ENCODE results near the gene FMN1. TPM values are rescaled to one million over a fixed set of nuclear protein-coding genes. Genes with fewer than 3 reads are reported as not detected.

The FMN1 gene
- total and polyA plus RNA-seq, 2 experiments from 2014 or later = 0.93 to 2.2 TPM

DNA sequence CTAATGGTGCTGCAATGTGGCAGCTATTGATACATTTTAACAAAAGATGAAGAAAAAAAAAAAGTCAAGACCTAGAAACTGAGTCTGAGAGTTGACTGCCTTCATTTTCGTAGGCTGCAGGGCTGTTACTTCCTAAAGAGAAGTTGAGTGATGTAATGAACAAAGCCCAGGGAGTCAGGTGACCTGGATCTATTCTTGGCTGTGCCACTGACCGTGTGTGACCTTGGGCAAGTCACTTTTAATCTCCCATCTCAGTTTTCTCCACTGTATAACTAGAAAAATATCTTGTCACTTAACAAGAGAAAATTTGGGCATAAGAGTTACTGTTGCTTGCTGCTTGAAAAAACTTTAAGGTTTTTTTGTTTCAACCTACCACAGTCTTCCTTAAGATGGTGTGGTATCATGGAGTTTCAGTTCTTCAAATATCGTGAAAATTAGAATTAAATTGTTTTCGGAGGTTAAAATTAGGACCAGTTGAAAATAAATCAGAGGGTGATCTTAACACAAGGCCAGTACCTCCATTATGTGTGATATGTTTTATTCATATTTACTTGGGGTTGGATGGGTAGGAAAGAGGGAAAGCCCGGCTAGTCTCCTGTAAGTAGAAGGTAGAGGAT lies 5.8 kb downstream of the FMN1 start:
- Histone ChIP-seq H3K27ac (no peak overlapping the region), H3K4me1 (ENCODE audit: insufficient read depth) (no peaks in the 10 kb centered on the region), H3K9me2 (ENCODE audit: insufficient read depth) (no peaks in the 10 kb centered on the region), H3K4me3 (no peak overlapping the region), H3K9me3 (ENCODE audit: low read depth) (no peaks in the 10 kb centered on the region), H3F3A (ENCODE audit: insufficient read depth) (no peaks in the 10 kb centered on the region), H3K36me3 (ENCODE audit: low read depth) (no peaks in the 10 kb centered on the region), H3K4me2 (ENCODE audit: unreplicated experiment) (no peak overlapping the region), H2AFZ (no peak overlapping the region), H3K79me2 (ENCODE audit: insufficient read depth) (no peaks in the 10 kb centered on the region), H4K20me1 (ENCODE audit: insufficient read depth) (no peaks in the 10 kb centered on the region), H3K27me3 (replicated peaks; ENCODE audit: insufficient read depth) (peaks cover 42% of the 10 kb centered on the region), H3K9ac (no peak overlapping the region)
- in situ Hi-C loops (cut with MboI) = no loop called here
- no peak for TF ChIP-seq EZH2 (IDR thresholded peaks at IDR 0.05; ENCODE audit: insufficient read depth, poor library complexity, severe bottlenecking)
- no peak for TF ChIP-seq EZH2phosphoT487 (IDR thresholded peaks at IDR 0.05; ENCODE audit: insufficient read depth, low read depth)
- DNase-seq = no peak
- 36 to 40% methylated on average over 5 of the region's 5 CpGs for WGBS, 2 experiments (ENCODE audit: low coverage in 1 of 2, low lambda C conversion rate in 2 of 2, missing lambda C conversion rate in 2 of 2)

DNA sequence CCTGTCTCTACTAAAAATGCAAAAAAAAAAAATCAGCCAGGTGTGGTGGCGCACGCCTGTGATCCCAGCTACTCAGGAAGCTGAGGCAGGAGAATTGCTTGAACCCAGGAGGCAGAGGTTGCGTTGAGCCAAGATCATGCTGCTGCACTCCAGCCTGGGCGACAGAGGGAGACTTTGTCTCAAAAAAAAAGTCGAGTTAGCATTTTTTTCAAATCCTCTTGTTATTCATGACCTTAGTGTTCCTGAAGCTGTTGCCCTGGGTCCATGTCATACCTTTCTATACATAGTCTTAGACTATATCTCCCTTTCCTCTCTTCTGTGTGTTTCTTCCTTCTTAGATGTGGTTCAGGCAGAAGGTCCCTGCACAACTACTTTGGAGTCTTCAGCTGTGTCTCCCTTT lies 6.4 kb downstream of the FMN1 start:
- H3K79me2 ChIP-seq (ENCODE audit: insufficient read depth) = no peaks in the 10 kb centered on the region
- in situ Hi-C loops (cut with MboI) = no loop called here

DNA sequence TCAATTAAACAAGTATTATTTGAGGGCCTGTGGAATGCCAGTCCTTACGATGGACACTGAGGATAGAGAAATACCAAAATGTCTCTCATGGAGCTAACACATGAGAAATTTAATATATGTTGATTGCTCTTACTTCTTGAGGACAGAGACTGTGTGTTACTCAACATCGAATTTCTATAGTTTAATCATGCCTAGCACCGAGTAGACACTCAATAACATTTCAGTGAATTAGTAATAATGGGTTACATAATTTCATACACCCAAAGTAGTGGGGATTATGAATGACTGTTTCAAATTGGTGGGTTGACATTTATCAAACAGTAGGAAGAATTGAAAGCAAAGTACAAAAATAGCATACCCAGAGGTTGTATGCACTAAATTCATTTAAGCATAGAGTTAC lies 11.2 kb downstream of the FMN1 start:
- H3K9ac ChIP-seq = no peak overlapping the region
- H4K20me1 ChIP-seq (ENCODE audit: insufficient read depth) = no peaks in the 10 kb centered on the region
- no peaks in the 10 kb centered on the region for H3K9me2 ChIP-seq (ENCODE audit: insufficient read depth)
- no peaks in the 10 kb centered on the region for H3K79me2 ChIP-seq (ENCODE audit: insufficient read depth)
- WGBS, 2 experiments (ENCODE audit: low coverage in 1 of 2, low lambda C conversion rate in 2 of 2, missing lambda C conversion rate in 2 of 2) = 77 to 82% methylated on average over 3 of the region's 3 CpGs
- H3K4me2 ChIP-seq (ENCODE audit: unreplicated experiment) = no peak overlapping the region
- DNase-seq = no peak
- H2AFZ ChIP-seq = no peak overlapping the region
- no peak overlapping the region for H3K27ac ChIP-seq
- H3K4me3 ChIP-seq = no peak overlapping the region
- H3F3A ChIP-seq (ENCODE audit: insufficient read depth) = no peaks in the 10 kb centered on the region
- H3K9me3 ChIP-seq (ENCODE audit: low read depth) = no peaks in the 10 kb centered on the region
- in situ Hi-C loops (cut with MboI) = no loop called here
- no peak for TF ChIP-seq EZH2 (IDR thresholded peaks at IDR 0.05; ENCODE audit: insufficient read depth, poor library complexity, severe bottlenecking)
- TF ChIP-seq EZH2phosphoT487 (IDR thresholded peaks at IDR 0.05; ENCODE audit: insufficient read depth, low read depth) = no peak
- no peaks in the 10 kb centered on the region for H3K36me3 ChIP-seq (ENCODE audit: low read depth)
- H3K4me1 ChIP-seq (ENCODE audit: insufficient read depth) = no peaks in the 10 kb centered on the region
- peaks cover 9% of the 10 kb centered on the region; the same call in 1 of the 2 replicates for H3K27me3 ChIP-seq (replicated peaks; ENCODE audit: insufficient read depth)

More for the DNA sequence above, 6.4 kb downstream of the FMN1 start:
- 53 to 63% methylated on average over 5 of the region's 5 CpGs for WGBS, 2 experiments (ENCODE audit: low coverage in 1 of 2, low lambda C conversion rate in 2 of 2, missing lambda C conversion rate in 2 of 2)
- Histone ChIP-seq H3K9me2 (ENCODE audit: insufficient read depth) (no peaks in the 10 kb centered on the region), H2AFZ (no peak overlapping the region), H3K4me3 (no peak overlapping the region), H3K27ac (no peak overlapping the region), H3K9me3 (ENCODE audit: low read depth) (no peaks in the 10 kb centered on the region), H3K9ac (no peak overlapping the region), H3K27me3 (replicated peaks; ENCODE audit: insufficient read depth) (peaks cover 36% of the 10 kb centered on the region), H3K4me2 (ENCODE audit: unreplicated experiment) (no peak overlapping the region), H3K4me1 (ENCODE audit: insufficient read depth) (no peaks in the 10 kb centered on the region), H4K20me1 (ENCODE audit: insufficient read depth) (no peaks in the 10 kb centered on the region), H3K36me3 (ENCODE audit: low read depth) (no peaks in the 10 kb centered on the region), H3F3A (ENCODE audit: insufficient read depth) (no peaks in the 10 kb centered on the region)
- TF ChIP-seq EZH2 (IDR thresholded peaks at IDR 0.05; ENCODE audit: insufficient read depth, poor library complexity, severe bottlenecking) (no peak), EZH2phosphoT487 (IDR thresholded peaks at IDR 0.05; ENCODE audit: insufficient read depth, low read depth) (no peak)
- DNase-seq = no peak

DNA sequence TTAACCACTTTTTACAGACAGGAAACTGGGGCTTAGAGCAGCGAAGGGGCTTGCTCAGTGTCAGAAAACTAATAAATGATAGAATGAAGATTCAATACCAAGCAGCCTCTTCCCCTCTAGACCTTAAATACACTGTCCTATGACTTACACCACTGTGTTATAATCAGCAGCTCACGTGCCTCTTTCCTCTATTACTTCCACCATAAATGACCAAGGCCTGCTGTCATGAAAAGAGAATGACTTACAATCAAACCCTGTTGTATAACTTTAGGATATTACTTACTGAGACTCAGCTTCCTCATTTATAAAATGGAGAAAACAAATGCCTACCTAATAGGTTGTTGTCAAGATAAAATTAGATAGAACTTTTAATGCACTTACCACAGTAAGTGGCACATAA lies 11.6 kb downstream of the FMN1 start:
- Histone ChIP-seq H3K4me1 (ENCODE audit: insufficient read depth) (no peaks in the 10 kb centered on the region), H2AFZ (no peak overlapping the region), H3K4me3 (no peak overlapping the region), H3K27me3 (replicated peaks; ENCODE audit: insufficient read depth) (peaks cover 7% of the 10 kb centered on the region; the same call in 1 of the 2 replicates), H3F3A (ENCODE audit: insufficient read depth) (no peaks in the 10 kb centered on the region), H4K20me1 (ENCODE audit: insufficient read depth) (no peaks in the 10 kb centered on the region), H3K4me2 (ENCODE audit: unreplicated experiment) (no peak overlapping the region), H3K9me2 (ENCODE audit: insufficient read depth) (no peaks in the 10 kb centered on the region), H3K9me3 (ENCODE audit: low read depth) (no peaks in the 10 kb centered on the region), H3K27ac (no peak overlapping the region), H3K36me3 (ENCODE audit: low read depth) (no peaks in the 10 kb centered on the region), H3K9ac (no peak overlapping the region), H3K79me2 (ENCODE audit: insufficient read depth) (no peaks in the 10 kb centered on the region)
- no peak for TF ChIP-seq EZH2 (IDR thresholded peaks at IDR 0.05; ENCODE audit: insufficient read depth, poor library complexity, severe bottlenecking)
- no peak for TF ChIP-seq EZH2phosphoT487 (IDR thresholded peaks at IDR 0.05; ENCODE audit: insufficient read depth, low read depth)
- no peak for DNase-seq
- in situ Hi-C loops (cut with MboI) = no loop called here
- 74 to 78% methylated on average over 2 of the region's 2 CpGs for WGBS, 2 experiments (ENCODE audit: low coverage in 1 of 2, low lambda C conversion rate in 2 of 2, missing lambda C conversion rate in 2 of 2)
